Measurements from ENCODE around the gene SLC36A3.
"Not testable (repeated sequence)": the region's sequence is repeated elsewhere in the genome, so short reads cannot be mapped to it uniquely, and the experiment has no call there.

Gene SLC36A3

GRCh38 chr5:151236888-151237287 is 66.7 kb downstream of the SLC36A3 start:
- DNase-seq: no peak

DNA sequence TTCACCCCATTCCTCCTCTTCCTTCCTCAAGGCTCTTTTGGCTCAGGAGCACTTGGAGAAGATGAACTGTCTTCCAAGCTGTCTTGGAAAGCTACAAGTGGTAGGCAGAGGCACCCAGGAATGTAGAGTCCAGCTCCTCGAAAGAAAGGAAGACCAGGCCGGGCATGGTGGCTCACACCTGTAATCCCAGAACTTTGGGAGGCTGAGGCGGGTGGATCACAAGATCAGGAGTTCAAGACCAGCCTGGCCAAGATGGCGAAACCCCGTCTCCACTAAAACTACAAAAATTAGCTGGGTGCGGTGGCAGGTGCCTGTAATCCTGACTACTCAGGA is 68.4 kb downstream of the SLC36A3 start:
- not testable (repeated sequence) for DNase-seq

GRCh38 chr5:151234476-151235238 is 68.9 kb downstream of the SLC36A3 start:
- peak in 1 of 2 donors; percentile 39 for DNase-seq

DNA sequence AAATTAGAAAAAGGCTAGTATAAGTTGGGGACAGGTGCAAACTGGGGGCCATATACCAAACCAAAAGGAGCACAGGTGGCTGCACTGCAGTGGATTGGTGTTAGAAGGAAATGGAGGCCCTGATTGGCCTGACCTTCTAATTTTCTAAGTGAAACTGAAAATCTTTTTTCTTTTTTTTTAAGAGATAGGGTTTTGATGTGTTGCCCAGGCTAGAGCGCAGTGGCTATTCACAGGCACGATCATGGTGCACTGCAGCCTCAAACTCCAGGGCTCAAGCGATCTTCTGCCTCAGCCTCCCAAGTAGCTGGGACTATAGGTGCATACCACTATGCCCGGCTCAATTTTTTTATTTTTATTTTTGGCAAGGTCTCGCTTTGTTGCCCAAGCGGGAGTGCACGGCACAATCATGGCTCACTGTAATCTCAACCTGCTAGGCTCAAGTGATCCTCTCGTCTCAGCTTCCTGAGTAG is 69.9 kb downstream of the SLC36A3 start:
- DNase-seq: no peak

- no peak for DNase-seq
These were observed 72.2 kb downstream of the SLC36A3 start for GRCh38 chr5:151231359-151231758.

DNA sequence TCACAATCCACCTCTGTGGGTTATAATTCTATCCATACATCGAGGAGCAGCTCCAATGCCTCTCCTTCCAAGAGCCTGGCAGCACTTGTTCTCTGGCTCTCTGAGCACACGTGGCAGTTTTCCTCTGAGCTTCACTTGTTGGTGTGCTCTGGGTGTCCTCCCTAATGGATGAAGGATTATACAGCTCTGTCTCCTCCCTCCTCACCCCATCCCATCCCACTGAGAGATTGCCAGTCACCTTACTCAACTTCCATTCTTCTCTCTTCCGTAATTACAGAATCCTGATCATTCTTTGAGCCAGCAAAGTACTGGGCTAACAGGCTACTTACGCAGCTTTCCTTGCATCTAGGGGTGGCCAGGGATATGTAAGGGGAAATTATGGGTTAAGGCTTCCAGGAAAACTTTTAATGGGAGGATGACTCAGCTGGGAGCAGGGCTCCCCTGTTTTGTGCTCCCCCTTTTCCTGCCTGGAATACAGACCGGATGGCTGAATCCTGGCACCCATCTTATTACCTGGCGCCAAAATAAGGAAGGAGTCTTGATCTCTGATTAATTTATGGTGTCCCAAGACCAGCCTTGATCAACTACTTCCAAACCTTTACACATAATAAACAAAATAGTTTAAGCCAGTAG is 73.4 kb downstream of the SLC36A3 start:
- DNase-seq: no peak

GRCh38 chr5:151228986-151229385 is 74.6 kb downstream of the SLC36A3 start:
- DNase-seq: no peak

DNA sequence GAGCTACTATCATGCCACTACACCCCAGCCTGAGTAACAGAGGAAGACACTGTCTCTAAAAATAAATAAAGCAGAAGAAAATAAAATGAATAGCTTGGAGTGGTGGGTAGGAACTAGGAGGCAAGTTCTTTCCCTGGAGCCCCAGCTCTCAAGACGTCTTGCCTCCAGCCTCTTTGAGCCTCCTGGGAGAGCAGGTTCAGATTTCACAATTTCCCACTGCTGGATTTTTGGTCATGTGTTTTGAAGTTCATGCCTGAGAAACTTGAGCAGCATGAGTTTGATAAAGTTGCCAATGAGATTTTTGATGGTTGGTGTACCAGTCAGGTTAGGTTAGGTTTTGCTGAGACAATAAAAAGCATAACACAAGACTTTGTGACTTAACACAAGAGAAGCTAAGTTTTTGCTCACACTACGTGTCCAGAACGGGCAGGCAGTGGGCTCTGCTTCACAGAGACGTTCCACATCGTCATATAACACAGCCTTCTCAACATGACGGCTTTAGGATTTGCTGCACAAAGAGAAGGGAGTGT is 75.6 kb downstream of the SLC36A3 start:
- DNase-seq: no peak

Measured in CD4-positive, alpha-beta T cell treated with Interferon alpha-2 for 1 hour (primary cell).